ENCODE data around the gene SLC16A3.

Gene SLC16A3

DNA sequence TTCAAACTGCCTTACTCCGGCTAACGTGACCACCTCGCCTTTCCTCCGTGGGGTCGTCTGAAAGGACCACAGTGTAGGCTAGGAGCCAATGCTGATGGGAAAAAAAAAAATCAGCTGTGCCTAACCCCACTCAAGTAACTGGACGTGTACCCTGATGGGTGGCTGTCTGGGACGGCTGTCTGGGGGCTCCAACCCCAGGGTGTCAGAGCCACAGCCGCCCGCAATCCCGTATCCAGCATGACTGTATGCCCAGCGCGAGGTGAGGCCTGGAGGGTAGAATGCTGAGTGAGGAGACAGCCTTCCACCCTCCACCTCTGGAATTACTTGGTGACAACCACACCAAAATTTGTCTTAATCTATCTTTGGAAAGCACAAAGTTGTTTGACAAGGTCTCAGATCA is 41.8 kb downstream of the SLC16A3 start:
- no peak overlapping the region for H3K4me2 ChIP-seq (ENCODE audit: low read depth, low read length)
- H3K9me2 ChIP-seq (replicated peaks; ENCODE audit: insufficient read depth, low read length), result no peaks in the 10 kb centered on the region
- H4K20me1 ChIP-seq (ENCODE audit: insufficient read depth, low read length), result peaks cover 36% of the 10 kb centered on the region
- H2AFZ ChIP-seq (ENCODE audit: low read length), result no peak overlapping the region
- no peak for DNase-seq
- H3K9ac ChIP-seq (ENCODE audit: low read length), result no peak overlapping the region
- no peak for TF ChIP-seq EZH2 (optimal IDR thresholded peaks at IDR 0.05; ENCODE audit: low read depth, low read length)
- TF ChIP-seq, protein P1, sequence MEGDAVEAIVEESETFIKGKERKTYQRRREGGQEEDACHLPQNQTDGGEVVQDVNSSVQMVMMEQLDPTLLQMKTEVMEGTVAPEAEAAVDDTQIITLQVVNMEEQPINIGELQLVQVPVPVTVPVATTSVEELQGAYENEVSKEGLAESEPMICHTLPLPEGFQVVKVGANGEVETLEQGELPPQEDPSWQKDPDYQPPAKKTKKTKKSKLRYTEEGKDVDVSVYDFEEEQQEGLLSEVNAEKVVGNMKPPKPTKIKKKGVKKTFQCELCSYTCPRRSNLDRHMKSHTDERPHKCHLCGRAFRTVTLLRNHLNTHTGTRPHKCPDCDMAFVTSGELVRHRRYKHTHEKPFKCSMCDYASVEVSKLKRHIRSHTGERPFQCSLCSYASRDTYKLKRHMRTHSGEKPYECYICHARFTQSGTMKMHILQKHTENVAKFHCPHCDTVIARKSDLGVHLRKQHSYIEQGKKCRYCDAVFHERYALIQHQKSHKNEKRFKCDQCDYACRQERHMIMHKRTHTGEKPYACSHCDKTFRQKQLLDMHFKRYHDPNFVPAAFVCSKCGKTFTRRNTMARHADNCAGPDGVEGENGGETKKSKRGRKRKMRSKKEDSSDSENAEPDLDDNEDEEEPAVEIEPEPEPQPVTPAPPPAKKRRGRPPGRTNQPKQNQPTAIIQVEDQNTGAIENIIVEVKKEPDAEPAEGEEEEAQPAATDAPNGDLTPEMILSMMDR (IDR thresholded peaks at IDR 0.05; ENCODE audit: low read length), result no peak
- TF ChIP-seq EZH2phosphoT487 (IDR thresholded peaks at IDR 0.05; ENCODE audit: low read length), result no peak
- no peaks in the 10 kb centered on the region for H3K9me3 ChIP-seq (replicated peaks; ENCODE audit: insufficient read depth, low read length)
- H3K27ac ChIP-seq (ENCODE audit: low read length), result no peak overlapping the region
- peaks cover 4% of the 10 kb centered on the region for H3K36me3 ChIP-seq (replicated peaks; ENCODE audit: insufficient read depth, low read length)
- no peaks in the 10 kb centered on the region for H3F3A ChIP-seq (ENCODE audit: insufficient read depth, low read length)
- H3K4me3 ChIP-seq (ENCODE audit: low read length), result no peak overlapping the region
- H3K4me1 ChIP-seq (ENCODE audit: low read length), result peaks cover 13% of the 10 kb centered on the region
- peaks cover 79% of the 10 kb centered on the region for H3K79me2 ChIP-seq (ENCODE audit: low read length)
- H3K27me3 ChIP-seq (replicated peaks; ENCODE audit: insufficient read depth, low read length), result no peaks in the 10 kb centered on the region

DNA sequence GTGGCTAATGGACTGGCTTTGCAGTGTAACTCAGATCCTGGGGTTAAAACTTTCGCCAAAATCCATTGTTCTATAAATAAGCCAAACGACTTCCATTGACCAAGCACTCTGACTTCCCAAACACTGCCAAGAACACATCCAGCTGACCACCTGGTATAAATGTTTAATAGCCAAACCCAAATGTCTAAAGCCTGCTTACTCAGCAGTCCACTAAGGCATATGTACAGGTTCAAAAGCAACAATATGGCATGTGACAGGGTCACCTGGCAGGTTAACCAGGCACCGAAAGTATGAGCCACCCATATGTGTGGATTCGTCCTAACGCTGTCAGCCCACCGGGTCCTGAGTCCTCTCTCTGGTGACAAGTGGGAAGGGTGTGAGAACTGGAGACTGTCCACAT is 42.6 kb downstream of the SLC16A3 start:
- Histone ChIP-seq H3K4me1 (ENCODE audit: low read length) (peaks cover 13% of the 10 kb centered on the region), H3K9me2 (replicated peaks; ENCODE audit: insufficient read depth, low read length) (no peaks in the 10 kb centered on the region), H3K27ac (ENCODE audit: low read length) (no peak overlapping the region), H3K4me2 (ENCODE audit: low read depth, low read length) (no peak overlapping the region; the same call in 1 of the 2 replicates), H3K36me3 (replicated peaks; ENCODE audit: insufficient read depth, low read length) (peaks cover 3% of the 10 kb centered on the region; the same call in 1 of the 2 replicates), H3F3A (ENCODE audit: insufficient read depth, low read length) (no peaks in the 10 kb centered on the region), H3K9ac (ENCODE audit: low read length) (no peak overlapping the region), H3K4me3 (ENCODE audit: low read length) (no peak overlapping the region), H2AFZ (ENCODE audit: low read length) (no peak overlapping the region), H3K9me3 (replicated peaks; ENCODE audit: insufficient read depth, low read length) (no peaks in the 10 kb centered on the region), H3K79me2 (ENCODE audit: low read length) (peaks cover 71% of the 10 kb centered on the region), H3K27me3 (replicated peaks; ENCODE audit: insufficient read depth, low read length) (no peaks in the 10 kb centered on the region), H4K20me1 (ENCODE audit: insufficient read depth, low read length) (peaks cover 36% of the 10 kb centered on the region)
- TF ChIP-seq EZH2 (optimal IDR thresholded peaks at IDR 0.05; ENCODE audit: low read depth, low read length) (no peak), EZH2phosphoT487 (IDR thresholded peaks at IDR 0.05; ENCODE audit: low read length) (no peak)
- TF ChIP-seq, protein P1 (IDR thresholded peaks at IDR 0.05; ENCODE audit: low read length), result no peak
- no peak for DNase-seq

DNA sequence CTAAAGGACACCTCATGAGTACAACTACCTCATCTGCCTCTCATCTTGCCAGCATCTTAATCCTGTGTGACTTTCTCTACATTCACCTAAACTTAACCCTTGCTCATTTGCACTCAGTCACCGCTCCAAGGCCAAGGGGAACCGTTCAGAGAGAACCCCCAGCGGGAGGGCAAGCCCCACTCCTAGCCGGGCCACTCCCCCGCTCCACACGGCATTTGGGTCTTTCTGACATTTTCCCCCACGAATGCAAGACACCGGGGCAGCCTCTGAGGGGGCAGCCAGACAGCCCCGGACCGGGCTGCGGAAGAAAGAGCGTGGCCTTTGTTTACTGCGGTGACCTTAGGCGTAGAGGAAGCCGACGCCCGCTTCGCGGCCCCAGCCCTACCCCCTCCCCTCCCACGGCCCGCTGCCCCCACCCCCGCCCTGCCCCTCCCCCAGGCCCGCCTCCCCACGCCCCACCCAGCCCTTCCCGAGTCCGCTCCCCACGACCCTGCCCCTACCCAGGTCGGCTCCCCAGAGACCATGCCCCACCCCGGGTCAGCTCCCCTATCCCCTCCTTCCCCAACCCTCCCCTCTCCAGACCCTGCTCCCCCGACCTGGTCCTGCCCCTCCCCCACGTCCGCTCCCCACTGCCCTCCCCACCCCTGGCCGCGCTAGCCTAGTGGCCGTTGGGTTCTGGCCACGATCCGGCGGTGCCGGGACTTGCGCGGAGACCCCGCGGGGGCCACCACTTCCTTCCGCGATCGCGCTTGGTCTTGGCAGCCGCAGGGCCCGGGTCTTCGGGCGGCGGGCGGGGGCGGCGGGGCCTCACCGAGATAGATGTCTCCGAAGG is 43.9 kb downstream of the SLC16A3 start:
- Histone ChIP-seq H3K27me3 (replicated peaks; ENCODE audit: insufficient read depth, low read length) (no peaks in the 10 kb centered on the region), H3K4me3 (ENCODE audit: low read length) (peak overlapping the region; percentile 82), H3K79me2 (ENCODE audit: low read length) (peaks cover 58% of the 10 kb centered on the region), H3K9me3 (replicated peaks; ENCODE audit: insufficient read depth, low read length) (no peaks in the 10 kb centered on the region), H2AFZ (ENCODE audit: low read length) (peak overlapping the region; percentile 92), H3K9me2 (replicated peaks; ENCODE audit: insufficient read depth, low read length) (no peaks in the 10 kb centered on the region), H3K9ac (ENCODE audit: low read length) (peak overlapping the region; percentile 95), H3K27ac (ENCODE audit: low read length) (peak overlapping the region; percentile 74; the same call in 1 of the 2 replicates), H3K4me1 (ENCODE audit: low read length) (peaks cover 13% of the 10 kb centered on the region), H4K20me1 (ENCODE audit: insufficient read depth, low read length) (peaks cover 34% of the 10 kb centered on the region), H3K36me3 (replicated peaks; ENCODE audit: insufficient read depth, low read length) (peaks cover 3% of the 10 kb centered on the region; the same call in 1 of the 2 replicates), H3F3A (ENCODE audit: insufficient read depth, low read length) (no peaks in the 10 kb centered on the region), H3K4me2 (ENCODE audit: low read depth, low read length) (peak overlapping the region; percentile 98)
- peak; percentile 23 for DNase-seq
- TF ChIP-seq EZH2phosphoT487 (IDR thresholded peaks at IDR 0.05; ENCODE audit: low read length) (no peak), EZH2 (optimal IDR thresholded peaks at IDR 0.05; ENCODE audit: low read depth, low read length) (no peak)
- TF ChIP-seq, protein P1 (IDR thresholded peaks at IDR 0.05; ENCODE audit: low read length), result no peak

All from MM.1S (cell line).